K562 (cell line): ENCODE data around the gene XPNPEP1. TPM values are rescaled to one million over a fixed set of nuclear protein-coding genes. Genes with fewer than 3 reads are reported as not detected.
A peak's percentile ranks its signal among the peaks of the same experiment; 100 is the strongest.

Experiments used
- ATAC-seq: fragments of 200-7000 bp; cut with Tn5 transposase; 3 replicates; pipeline ENCODE4 v1.9.1; 2020; ENCODE audit warnings: moderate library complexity
- BruUV-seq: library from RNA; stranded (reverse); fragments of 400-500 nt; replicated peaks from 2 replicates; lab custom pipeline; 2021; lab: Mats Ljungman, UMichigan
- CTCF ChIA-PET: fragments of 300-600 bp; formaldehyde crosslinking; extraction: SDS; loops from one replicate; lab custom pipeline; 2021; ENCODE audit warnings: low intra/inter-chr PET ratio; lab: Yijun Ruan, JAX
- POLR2A ChIA-PET: fragments of 300-600, 350-650 bp; sonication (Branson Sonifier 250); formaldehyde crosslinking; extraction: SDS; loops from one replicate; lab custom pipeline; 2021; ENCODE audit warnings: antibody characterized with exemption, inconsistent platforms; lab: Yijun Ruan, JAX
- DNase-seq, 4 experiments: peaks; one replicate each; pipeline versions ENCODE4 v3.0.0 to v3.0.0-alpha.2; 2011 to 2018; ENCODE audit warnings: low spot score in 3 of 4, mixed read lengths in 3 of 4; ENCODE audit errors: extremely low read depth in 1 of 4
- FAIRE-seq: peaks from 2 replicates; lab custom pipeline; 2011; peaks lifted over from hg19 to GRCh38; lab: Jason Lieb, UNC
- H2AFZ ChIP-seq: 2 replicates; pipeline ENCODE4 v1.6.0; 2011; ENCODE audit warnings: low read depth, low read length, control low read depth, inconsistent platforms
- H3K27ac ChIP-seq: fragments of 200-600 bp; 3 replicates; pipeline ENCODE4 v1.8.0; 2011; ENCODE audit warnings: low read depth, mild to moderate bottlenecking, control low read depth, inconsistent platforms, low read length, moderate library complexity, mixed read lengths; ENCODE audit errors: extremely low read depth
- H3K27me3 ChIP-seq, 2 experiments: fragments of 300-600 bp in 1 of 2; 2 replicates in 1 of 2; 3 replicates in 1 of 2; pipeline versions ENCODE4 v1.6.0 to v1.8.0; 2011; ENCODE audit warnings: inconsistent platforms in 2 of 2, low read length in 2 of 2, mild to moderate bottlenecking in 1 of 2, mixed read lengths in 1 of 2, moderate library complexity in 1 of 2; ENCODE audit not compliant: control insufficient read depth in 2 of 2, insufficient read depth in 2 of 2
- H3K36me3 ChIP-seq: fragments of 300-600 bp; 3 replicates; pipeline ENCODE4 v1.8.0; 2011; ENCODE audit warnings: mild to moderate bottlenecking, low read length, inconsistent platforms; ENCODE audit not compliant: control insufficient read depth, insufficient read depth
- H3K4me1 ChIP-seq, 2 experiments: fragments of 200-600 bp in 1 of 2; replicated peaks in 1 of 2; 2 replicates in 1 of 2; 3 replicates in 1 of 2; pipeline versions ENCODE4 v1.5.1 to v1.8.0; 2011; ENCODE audit warnings: inconsistent platforms in 2 of 2, low read length in 2 of 2, mild to moderate bottlenecking in 1 of 2, mixed read lengths in 1 of 2, moderate library complexity in 1 of 2; ENCODE audit not compliant: control insufficient read depth in 2 of 2, insufficient read depth in 2 of 2
- H3K4me2 ChIP-seq: 2 replicates; pipeline ENCODE4 v1.6.1; 2011; ENCODE audit warnings: low read length, control low read depth, inconsistent platforms, mixed read lengths; ENCODE audit not compliant: insufficient read depth
- H3K4me3 ChIP-seq: fragments of 200-600 bp; sonication (generic), shearing (Covaris generic); 2 replicates; pipeline ENCODE4 v1.5.1; 2016; ENCODE audit warnings: control low read depth, inconsistent platforms
- H3K79me2 ChIP-seq: fragments of 200-600 bp; 3 replicates; pipeline ENCODE4 v1.8.0; 2011; ENCODE audit warnings: low read length, inconsistent platforms; ENCODE audit not compliant: control insufficient read depth, insufficient read depth
- H3K9ac ChIP-seq, 2 experiments: 2 replicates each; pipeline versions ENCODE4 v1.6.0 to v1.6.1; 2011; ENCODE audit warnings: low read depth in 2 of 2, low read length in 2 of 2, control low read depth in 1 of 2, inconsistent platforms in 1 of 2, mild to moderate bottlenecking in 1 of 2, mixed read lengths in 1 of 2; ENCODE audit not compliant: insufficient read depth in 1 of 2
- H3K9me1 ChIP-seq: one replicate; pipeline ENCODE4 v1.6.0; 2011; ENCODE audit warnings: inconsistent platforms, mild to moderate bottlenecking, low read length, moderate library complexity; ENCODE audit not compliant: control insufficient read depth, insufficient read depth
- H3K9me3 ChIP-seq: replicated peaks from 2 replicates; pipeline ENCODE4 v1.5.1; 2011; ENCODE audit warnings: low read depth, low read length, inconsistent platforms; ENCODE audit not compliant: control insufficient read depth, insufficient read depth
- H4K20me1 ChIP-seq: replicated peaks from 2 replicates; pipeline ENCODE4 v1.6.1; 2011; ENCODE audit warnings: low read length, inconsistent platforms, mixed read lengths; ENCODE audit not compliant: control insufficient read depth, insufficient read depth
- ATF7 ChIP-seq: fragments of 450-650 bp; IDR thresholded peaks from 2 replicates; pipeline ENCODE4 v1.7.1; 2014; ENCODE audit warnings: mild to moderate bottlenecking, moderate library complexity
- CBX2 ChIP-seq: fragments of 200-600 bp; sonication (generic); IDR thresholded peaks from one replicate; pipeline ENCODE4 v1.6.1; 2012; ENCODE audit warnings: mild to moderate bottlenecking, low read length, inconsistent platforms; ENCODE audit not compliant: insufficient read depth, poor library complexity, severe bottlenecking
- DIDO1 ChIP-seq: fragments of 450-650 bp; IDR thresholded peaks from 2 replicates; pipeline ENCODE4 v1.6.1; 2016; ENCODE audit warnings: low read depth, missing biosample characterization, missing genetic modification characterization
- HDAC6 ChIP-seq: IDR thresholded peaks from 2 replicates; pipeline ENCODE4 v1.6.1; 2012; ENCODE audit warnings: low read depth, mild to moderate bottlenecking, control low read depth, inconsistent platforms, low read length, moderate library complexity
- ILK ChIP-seq: fragments of 450-650 bp; IDR thresholded peaks from 2 replicates; pipeline ENCODE4 v1.6.1; 2016; ENCODE audit warnings: missing genetic modification characterization, low read depth, mild to moderate bottlenecking, missing compliant biosample characterization, moderate library complexity, borderline replicate concordance
- KDM1A ChIP-seq, 2 experiments: fragments of 450-650 bp; IDR thresholded peaks; 2 replicates each; pipeline ENCODE4 v1.6.1; 2016; ENCODE audit warnings: mild to moderate bottlenecking in 2 of 2
- KDM2B ChIP-seq: fragments of 250-450 bp; sonication (Bioruptor Pico); IDR thresholded peaks from 2 replicates; pipeline ENCODE4 v1.8.0; 2021; ENCODE audit warnings: mild to moderate bottlenecking, moderate library complexity
- PTBP1 ChIP-seq: fragments of 200-400 bp; formaldehyde crosslinking; IDR thresholded peaks from 2 replicates; pipeline ENCODE4 v1.6.1; 2017; ENCODE audit warnings: low read depth, low read length
- ZBTB17 ChIP-seq: fragments of 450-650 bp; formaldehyde crosslinking; IDR thresholded peaks from 2 replicates; pipeline ENCODE4 v1.4.0; 2020; ENCODE audit warnings: mild to moderate bottlenecking
- ZNF512 ChIP-seq: IDR thresholded peaks from 2 replicates; pipeline ENCODE4 v1.6.1; 2016; ENCODE audit warnings: missing genetic modification characterization, missing compliant biosample characterization
- ZNF561 ChIP-seq: fragments of 450-650 bp; formaldehyde crosslinking; conservative IDR thresholded peaks from 2 replicates; pipeline ENCODE4 v1.4.0; 2020; ENCODE audit warnings: mild to moderate bottlenecking, moderate library complexity
- WGBS: fragments of 100-300 bp; shearing (Covaris generic); methylation state at CpG from one replicate; pipeline ENCODE4 v1.1.6; 2016; ENCODE audit warnings: low coverage, mixed read lengths; ENCODE audit not compliant: insufficient coverage; ENCODE audit errors: missing lambda C conversion rate; 5-methylcytosine and 5-hydroxymethylcytosine counted together
- in situ Hi-C: fragments of 300-500 bp; cut with MboI; formaldehyde crosslinking; loops from 4 replicates; pipeline ENCODE4 v1.15.0; 2018; ENCODE audit warnings: inconsistent platforms, mixed read lengths
- intact Hi-C: fragments of 100-400 bp; cut with micrococcal nuclease; formaldehyde crosslinking; loops from 2 replicates; pipeline ENCODE4 v1.14.2; 2022
- polyA plus RNA-seq, 8 experiments: library from polyadenylated mRNA; depleted of rRNA in 4 of 8; stranded (reverse) in 5 of 8; unstranded in 3 of 8; fragments of >200 nt; fragmentation: Nextera tagmentation in 2 of 8; fragmentation: Illumina TruSeq in 1 of 8; extraction: Ambion mirVana in 2 of 8; extraction: Trizol in 1 of 8; gene quantifications; 2 replicates each; pipeline versions ENCODE4 v1.2.1 to v1.2.3, GENCODE V29; 2011 to 2014; ENCODE audit warnings: inconsistent platforms in 1 of 8, missing spikeins in 1 of 8
- total RNA-seq, 7 experiments: library from RNA; depleted of rRNA in 6 of 7; stranded (reverse); fragments of >200 nt in 6 of 7; fragmentation: Illumina TruSeq in 2 of 7; extraction: Trizol in 2 of 7; gene quantifications; 2 replicates each; pipeline versions ENCODE4 v1.2.1 to v1.2.3, GENCODE V29; 2011 to 2021; ENCODE audit warnings: low replicate concordance in 1 of 7
- TF ChIP-seq, protein P1 (sequence below): sonication (generic); formaldehyde crosslinking; IDR thresholded peaks from 2 replicates; pipeline ENCODE4 v1.4.0; 2020; ENCODE audit warnings: mild to moderate bottlenecking, missing genetic modification reagents

XPNPEP1 gene
- total and polyA plus RNA-seq, 9 of the 15 experiments (the other 6 are each of a cell fraction or from before 2014, with no cell fraction given) = 24.2 to 93.5 (median 40.1) TPM

DNA sequence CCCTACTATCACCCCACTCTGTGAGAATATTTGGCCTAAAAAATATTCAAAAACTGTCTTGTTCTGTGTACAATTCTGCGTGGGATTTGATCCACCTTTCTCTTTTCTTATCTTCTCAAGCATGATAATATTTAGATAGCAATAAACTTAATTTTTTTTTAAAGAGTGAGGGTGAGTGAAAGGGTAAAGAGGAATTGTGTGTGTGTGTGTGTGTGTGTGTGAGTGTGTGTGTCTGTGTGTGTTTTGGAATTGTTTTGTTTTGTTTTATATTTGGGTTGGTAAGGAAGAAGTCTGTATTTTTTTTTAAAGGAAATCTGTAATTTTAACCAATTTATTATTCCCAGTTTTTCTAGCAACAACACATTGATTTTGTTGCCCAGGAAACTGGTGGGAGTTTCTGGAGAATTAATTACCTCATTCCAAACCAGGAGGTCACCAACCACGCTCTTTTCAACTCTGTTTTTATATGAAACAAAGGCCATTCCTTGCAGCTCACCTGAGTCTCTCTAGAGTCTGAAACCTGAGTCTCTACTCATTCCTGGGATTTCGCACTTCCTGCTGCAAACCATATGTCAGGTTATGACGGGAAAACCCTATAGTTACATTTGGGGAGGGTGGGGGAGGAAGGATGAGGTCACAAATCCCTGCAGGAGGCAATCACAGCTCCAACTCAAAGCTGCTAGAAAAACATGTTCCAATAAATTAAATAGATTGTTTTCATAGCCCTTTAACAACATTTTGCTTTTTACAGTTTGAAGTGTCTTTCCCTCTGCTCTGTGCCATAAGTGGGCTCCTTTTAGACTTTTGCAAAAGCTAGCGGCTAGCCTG lies 38.1 kb upstream of the XPNPEP1 start:
- WGBS = 36% methylated on average over 5 of the region's 5 CpGs
- POLR2A ChIA-PET = no interaction called here
- Histone ChIP-seq H3K4me3 (no peak overlapping the region), H3K9me3 (no peaks in the 10 kb centered on the region), H3K4me2 (no peak overlapping the region), H4K20me1 (no peaks in the 10 kb centered on the region), H3K9me1 (no peaks in the 10 kb centered on the region), H2AFZ (no peak overlapping the region), H3K79me2 (no peaks in the 10 kb centered on the region)
- CTCF ChIA-PET = no interaction called here
- TF ChIP-seq KDM1A (IDR thresholded peaks at IDR 0.05) (peak; percentile 49 to 58; a peak in 3 of 4 replicates), DIDO1 (tag) (no peak)
- TF ChIP-seq, all 486 proteins: peak for 1
- H3K27ac ChIP-seq = no peak overlapping the region
- FAIRE-seq (no peak), DNase-seq (no peak), ATAC-seq (no peak)
- no peaks in the 10 kb centered on the region for H3K36me3 ChIP-seq
- intact Hi-C loops (no loop called here), in situ Hi-C loops (no loop called here)
- H3K9ac ChIP-seq = no peak overlapping the region
- BruUV-seq = no TSS peak
- H3K27me3 ChIP-seq = no peaks in the 10 kb centered on the region
- H3K4me1 ChIP-seq = no peaks in the 10 kb centered on the region

DNA sequence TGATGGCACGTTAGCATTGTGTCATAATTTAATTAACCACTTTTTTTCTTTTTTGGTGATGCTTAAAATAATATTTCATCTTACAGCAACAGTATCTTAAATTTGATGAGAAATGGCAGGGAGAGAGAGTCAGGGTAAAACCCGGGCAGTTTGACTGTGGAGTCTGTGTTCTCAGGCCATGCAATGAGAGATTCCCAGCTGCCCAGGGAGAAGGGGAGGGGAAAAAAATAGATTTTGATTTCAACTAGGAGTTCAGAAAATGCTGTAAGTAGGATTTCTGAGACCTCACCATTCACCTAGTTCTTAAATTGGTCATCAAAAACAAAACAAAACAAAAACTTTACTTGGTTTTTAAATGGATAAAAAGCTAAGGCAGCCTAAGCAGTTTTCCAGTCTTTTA lies 37.4 kb upstream of the XPNPEP1 start:
- Histone ChIP-seq H3K27me3 (no peaks in the 10 kb centered on the region), H2AFZ (no peak overlapping the region)
- TF ChIP-seq PTBP1 = no peak
- no peak for TF ChIP-seq KDM2B (CRISPR knock-in tag)
- TF ChIP-seq ZNF561 (CRISPR knock-in tag) = no peak
- no peak for TF ChIP-seq CBX2
- TF ChIP-seq HDAC6 = no peak
- TF ChIP-seq, protein P1, sequence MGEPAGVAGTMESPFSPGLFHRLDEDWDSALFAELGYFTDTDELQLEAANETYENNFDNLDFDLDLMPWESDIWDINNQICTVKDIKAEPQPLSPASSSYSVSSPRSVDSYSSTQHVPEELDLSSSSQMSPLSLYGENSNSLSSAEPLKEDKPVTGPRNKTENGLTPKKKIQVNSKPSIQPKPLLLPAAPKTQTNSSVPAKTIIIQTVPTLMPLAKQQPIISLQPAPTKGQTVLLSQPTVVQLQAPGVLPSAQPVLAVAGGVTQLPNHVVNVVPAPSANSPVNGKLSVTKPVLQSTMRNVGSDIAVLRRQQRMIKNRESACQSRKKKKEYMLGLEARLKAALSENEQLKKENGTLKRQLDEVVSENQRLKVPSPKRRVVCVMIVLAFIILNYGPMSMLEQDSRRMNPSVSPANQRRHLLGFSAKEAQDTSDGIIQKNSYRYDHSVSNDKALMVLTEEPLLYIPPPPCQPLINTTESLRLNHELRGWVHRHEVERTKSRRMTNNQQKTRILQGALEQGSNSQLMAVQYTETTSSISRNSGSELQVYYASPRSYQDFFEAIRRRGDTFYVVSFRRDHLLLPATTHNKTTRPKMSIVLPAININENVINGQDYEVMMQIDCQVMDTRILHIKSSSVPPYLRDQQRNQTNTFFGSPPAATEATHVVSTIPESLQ = no peak
- TF ChIP-seq ZBTB17 (CRISPR knock-in tag) = no peak
- TF ChIP-seq ZNF512 (tag) = no peak
- no peak for TF ChIP-seq ATF7
- no peak for TF ChIP-seq ILK (tag)

More for the DNA sequence above, 37.4 kb upstream of the XPNPEP1 start:
- in situ Hi-C loops = no loop called here
- Histone ChIP-seq H3K4me2 (no peak overlapping the region), H3K79me2 (no peaks in the 10 kb centered on the region), H3K4me1 (no peaks in the 10 kb centered on the region), H3K36me3 (no peaks in the 10 kb centered on the region), H3K9me3 (no peaks in the 10 kb centered on the region), H3K27ac (no peak overlapping the region), H3K9ac (no peak overlapping the region), H3K9me1 (no peaks in the 10 kb centered on the region), H4K20me1 (no peaks in the 10 kb centered on the region), H3K4me3 (no peak overlapping the region)
- BruUV-seq = no TSS peak
- DNase-seq (no peak), FAIRE-seq (no peak), ATAC-seq (no peak)
- ChIA-PET CTCF (no interaction called here), POLR2A (no interaction called here)
- intact Hi-C loops = no loop called here
- 19% methylated on average over 2 of the region's 2 CpGs for WGBS
